GM18868 (cell line): Measurements from ENCODE around the gene CNGB1.
"Not testable (repeated sequence)": the region's sequence is repeated elsewhere in the genome, so short reads cannot be mapped to it uniquely, and the experiment has no call there.

Experiments used
- ATAC-seq: cut with Tn5 transposase; IDR thresholded peaks from one replicate; pipeline ENCODE4 v1.9.1; 2021; ENCODE audit warnings: mild to moderate bottlenecking, moderate library complexity; ENCODE audit not compliant: unreplicated experiment

The CNGB1 gene

GRCh38 chr16:57868913-57869520, 101.9 kb downstream of the CNGB1 start:
- no peak for ATAC-seq

GRCh38 chr16:57867000-57867561, 103.8 kb downstream of the CNGB1 start:
- no peak for ATAC-seq

- ATAC-seq, result no peak
Observed at GRCh38 chr16:57866529-57866918, 104.4 kb downstream of the CNGB1 start.

- ATAC-seq, result no peak
Observed at GRCh38 chr16:57865746-57866528, 105.0 kb downstream of the CNGB1 start.

- no peak for ATAC-seq
Observed at GRCh38 chr16:57863434-57864160, 107.3 kb downstream of the CNGB1 start.

- no peak for ATAC-seq
Observed at GRCh38 chr16:57862698-57863433, 108.1 kb downstream of the CNGB1 start.

GRCh38 chr16:57859331-57859730, 111.6 kb downstream of the CNGB1 start:
- ATAC-seq, result no peak

GRCh38 chr16:57858635-57859034, 112.3 kb downstream of the CNGB1 start:
- ATAC-seq, result no peak

GRCh38 chr16:57857991-57858390, 112.9 kb downstream of the CNGB1 start:
- not testable (repeated sequence) for ATAC-seq

- ATAC-seq, result no peak
Observed at GRCh38 chr16:57855188-57855587, 115.7 kb downstream of the CNGB1 start.

- no peak for ATAC-seq
Observed at GRCh38 chr16:57852189-57852588, 118.7 kb downstream of the CNGB1 start.

- no peak for ATAC-seq
Observed at GRCh38 chr16:57848181-57848580, 122.7 kb downstream of the CNGB1 start.

- not testable (repeated sequence) for ATAC-seq
Observed at GRCh38 chr16:57846931-57847330, 124.0 kb downstream of the CNGB1 start.

- no peak for ATAC-seq
Observed at GRCh38 chr16:57846078-57846697, 124.7 kb downstream of the CNGB1 start.

- ATAC-seq, result no peak
Observed at GRCh38 chr16:57845115-57845514, 125.8 kb downstream of the CNGB1 start.

- no peak for ATAC-seq
Observed at GRCh38 chr16:57844416-57845030, 126.4 kb downstream of the CNGB1 start.

GRCh38 chr16:57843400-57843799, 127.5 kb downstream of the CNGB1 start:
- no peak for ATAC-seq

- no peak for ATAC-seq
Observed at GRCh38 chr16:57842601-57843000, 128.3 kb downstream of the CNGB1 start.

GRCh38 chr16:57840833-57841232, 130.1 kb downstream of the CNGB1 start:
- ATAC-seq, result no peak

GRCh38 chr16:57838161-57838560, 132.8 kb downstream of the CNGB1 start:
- ATAC-seq, result no peak
